HCT116 (cell line): ENCODE measurements around the gene ESRP2.

ENCODE experiments used
- EGR1 ChIP-seq: IDR thresholded peaks from 2 replicates; pipeline ENCODE4 v1.6.1; 2012; ENCODE audit warnings: low read depth
- ELF1 ChIP-seq: IDR thresholded peaks from 2 replicates; pipeline ENCODE4 v1.6.1; 2012; ENCODE audit warnings: low read depth, borderline replicate concordance
- EZH2phosphoT487 ChIP-seq: fragments of 200-600 bp; IDR thresholded peaks from 2 replicates; pipeline ENCODE4 v1.6.1; 2018; ENCODE audit warnings: antibody characterized with exemption, borderline replicate concordance
- POLR2A ChIP-seq: IDR thresholded peaks from 2 replicates; pipeline ENCODE4 v1.7.0; 2011; ENCODE audit warnings: borderline replicate concordance; ENCODE audit not compliant: insufficient read depth, insufficient read length; ENCODE audit errors: extremely low read depth
- POLR2AphosphoS5 ChIP-seq: IDR thresholded peaks from 2 replicates; pipeline ENCODE4 v1.6.1; 2011; ENCODE audit warnings: mild to moderate bottlenecking, low read depth, low read length, moderate library complexity
- REST ChIP-seq: IDR thresholded peaks from 2 replicates; pipeline ENCODE4 v1.6.1; 2012; ENCODE audit warnings: low read depth
- SIN3A ChIP-seq: IDR thresholded peaks from 2 replicates; pipeline ENCODE4 v1.6.1; 2012; ENCODE audit warnings: low read depth
- SP1 ChIP-seq: IDR thresholded peaks from 2 replicates; pipeline ENCODE4 v1.6.1; 2012; ENCODE audit warnings: low read depth
- TCF7L2 ChIP-seq: IDR thresholded peaks from 2 replicates; pipeline ENCODE4 v1.7.0; 2011; ENCODE audit warnings: borderline replicate concordance, inconsistent platforms; ENCODE audit not compliant: insufficient read depth, insufficient read length; ENCODE audit errors: extremely low read depth
- YY1 ChIP-seq: IDR thresholded peaks from 2 replicates; pipeline ENCODE4 v1.6.1; 2011; ENCODE audit warnings: low read length, low read depth, moderate library complexity, mild to moderate bottlenecking; ENCODE audit not compliant: insufficient replicate concordance; ENCODE audit errors: extremely low read depth
- ZFX ChIP-seq: fragments of 450-650 bp; IDR thresholded peaks from 2 replicates; pipeline ENCODE4 v1.6.1; 2017
- TF ChIP-seq, protein P1 (sequence below), 3 experiments: fragments of 200-600 bp in 1 of 3; sonication (generic) in 1 of 3; IDR thresholded peaks in 2 of 3; conservative IDR thresholded peaks in 1 of 3; 2 replicates each; pipeline ENCODE4 v1.5.1; 2012 to 2017; ENCODE audit warnings: low read depth in 2 of 3, low read length in 2 of 3, antibody characterized with exemption in 1 of 3, borderline replicate concordance in 1 of 3, control low read depth in 1 of 3, mild to moderate bottlenecking in 1 of 3, mixed read lengths in 1 of 3, mixed run types in 1 of 3, moderate library complexity in 1 of 3; ENCODE audit not compliant: insufficient read depth in 1 of 3
- TF ChIP-seq, protein P2 (sequence below): IDR thresholded peaks from 2 replicates; pipeline ENCODE4 v1.6.1; 2012

DNA sequence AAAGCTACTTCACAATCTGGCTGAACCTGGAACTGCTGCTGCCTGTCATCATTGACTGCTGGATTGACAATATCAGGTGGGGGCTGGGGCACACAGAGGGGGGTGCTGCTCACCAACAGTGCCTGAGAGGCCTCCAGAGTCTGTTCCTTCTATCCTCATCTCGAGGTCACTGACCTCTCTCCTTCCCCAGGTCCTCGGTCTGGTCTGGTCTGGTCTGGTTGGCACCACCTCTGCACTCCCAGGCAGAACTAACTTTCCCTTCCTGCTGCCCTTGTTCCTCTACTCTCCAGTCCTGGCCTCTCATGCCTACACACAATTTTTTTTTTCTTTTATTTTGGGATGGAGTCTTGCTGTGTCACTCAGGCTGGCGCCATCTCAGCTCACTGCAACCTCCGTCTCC, 13.4 kb upstream of the ESRP2 start:
- TF ChIP-seq ZFX (no peak), SIN3A (no peak), POLR2AphosphoS5 (no peak), EZH2phosphoT487 (no peak), TCF7L2 (no peak), SP1 (no peak), ELF1 (no peak), POLR2A (no peak), REST (no peak), YY1 (no peak), EGR1 (no peak)
- TF ChIP-seq, protein P1, sequence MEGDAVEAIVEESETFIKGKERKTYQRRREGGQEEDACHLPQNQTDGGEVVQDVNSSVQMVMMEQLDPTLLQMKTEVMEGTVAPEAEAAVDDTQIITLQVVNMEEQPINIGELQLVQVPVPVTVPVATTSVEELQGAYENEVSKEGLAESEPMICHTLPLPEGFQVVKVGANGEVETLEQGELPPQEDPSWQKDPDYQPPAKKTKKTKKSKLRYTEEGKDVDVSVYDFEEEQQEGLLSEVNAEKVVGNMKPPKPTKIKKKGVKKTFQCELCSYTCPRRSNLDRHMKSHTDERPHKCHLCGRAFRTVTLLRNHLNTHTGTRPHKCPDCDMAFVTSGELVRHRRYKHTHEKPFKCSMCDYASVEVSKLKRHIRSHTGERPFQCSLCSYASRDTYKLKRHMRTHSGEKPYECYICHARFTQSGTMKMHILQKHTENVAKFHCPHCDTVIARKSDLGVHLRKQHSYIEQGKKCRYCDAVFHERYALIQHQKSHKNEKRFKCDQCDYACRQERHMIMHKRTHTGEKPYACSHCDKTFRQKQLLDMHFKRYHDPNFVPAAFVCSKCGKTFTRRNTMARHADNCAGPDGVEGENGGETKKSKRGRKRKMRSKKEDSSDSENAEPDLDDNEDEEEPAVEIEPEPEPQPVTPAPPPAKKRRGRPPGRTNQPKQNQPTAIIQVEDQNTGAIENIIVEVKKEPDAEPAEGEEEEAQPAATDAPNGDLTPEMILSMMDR (IDR thresholded peaks at IDR 0.05 in 2 of 3, conservative IDR thresholded peaks at IDR 0.05 in 1 of 3; ENCODE audit: borderline replicate concordance in 1 of 3, insufficient read depth in 1 of 3, low read depth in 2 of 3, low read length in 2 of 3), result no peak
- TF ChIP-seq, protein P2, sequence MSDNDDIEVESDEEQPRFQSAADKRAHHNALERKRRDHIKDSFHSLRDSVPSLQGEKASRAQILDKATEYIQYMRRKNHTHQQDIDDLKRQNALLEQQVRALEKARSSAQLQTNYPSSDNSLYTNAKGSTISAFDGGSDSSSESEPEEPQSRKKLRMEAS, result no peak
